Stimulated activated CD8-positive, alpha-beta memory T cell treated with anti-CD3 and anti-CD28 coated beads, Interleukin-2, amount 100 ng/mL, for 1 hour (primary cell): ENCODE results near the gene MCM6.
"Not testable (repeated sequence)": the region's sequence is repeated elsewhere in the genome, so short reads cannot be mapped to it uniquely, and the experiment has no call there.

ENCODE experiments used
- DNase-seq, 2 donors: peaks; one replicate each; pipeline ENCODE4 v3.0.0-alpha.2; 2020; ENCODE audit warnings: low read depth in 2 of 2

Gene MCM6

DNA sequence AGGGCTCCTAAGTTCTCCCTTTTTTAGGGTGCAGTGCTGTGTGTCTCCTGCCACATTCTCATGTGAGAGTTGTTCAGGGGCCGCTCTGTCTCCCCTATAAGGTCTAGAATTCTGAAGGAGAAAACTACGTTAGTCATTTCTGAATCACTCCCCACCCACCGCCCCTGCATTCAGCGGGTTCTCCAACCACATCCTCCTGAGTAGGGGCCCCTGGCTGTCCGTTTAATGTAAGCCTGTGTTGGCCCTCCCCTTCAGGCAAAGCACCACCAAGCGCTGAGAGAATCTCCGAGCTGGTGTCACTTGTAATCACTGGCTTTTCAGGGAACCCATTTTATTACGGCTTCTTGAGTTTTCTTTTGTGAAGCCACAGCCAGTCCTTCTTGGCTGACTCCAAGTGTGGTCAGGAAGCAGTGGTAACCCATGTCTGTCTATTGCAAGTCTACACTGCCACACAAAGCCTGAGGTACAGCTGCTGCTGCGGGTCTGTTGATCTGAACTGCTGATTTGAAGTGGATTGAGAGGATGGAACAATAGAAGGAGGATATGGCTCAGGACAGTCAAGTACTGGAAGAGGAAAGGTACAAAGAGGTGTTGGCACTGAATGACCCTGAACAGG lies 56.1 kb downstream of the MCM6 start:
- peak; percentile 46 to 48 for DNase-seq

DNA sequence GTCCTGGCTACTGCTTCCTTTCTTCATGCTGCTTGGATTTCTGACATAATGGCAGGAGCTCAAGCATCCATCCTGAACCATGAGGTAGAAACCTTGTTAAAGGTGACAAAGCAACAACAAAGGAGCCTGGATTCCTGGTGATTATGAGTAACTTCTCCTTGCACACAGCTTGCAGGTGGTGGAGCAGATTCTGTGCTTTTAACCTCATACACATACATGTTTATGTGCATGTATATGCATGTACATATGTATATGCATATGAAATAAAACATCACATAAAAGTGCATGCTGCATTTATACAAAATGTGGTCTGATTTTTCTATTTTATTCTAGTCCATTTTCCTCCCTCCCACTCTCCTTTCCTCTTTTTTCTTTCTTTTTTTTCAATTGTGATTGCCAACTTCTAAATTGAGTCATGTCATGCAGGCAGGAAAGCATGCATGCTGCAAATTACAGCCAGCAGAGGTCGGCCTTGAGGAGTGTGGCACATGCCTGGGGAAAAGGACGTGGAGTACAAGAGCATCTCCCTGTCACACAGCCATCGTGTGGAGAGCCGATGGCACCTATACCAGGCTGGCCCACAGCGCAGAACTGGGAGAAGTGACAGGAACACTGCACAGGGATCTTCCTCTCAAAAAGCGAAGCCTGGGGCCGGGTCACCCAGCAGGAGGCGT lies 57.2 kb downstream of the MCM6 start:
- DNase-seq = no peak

DNA sequence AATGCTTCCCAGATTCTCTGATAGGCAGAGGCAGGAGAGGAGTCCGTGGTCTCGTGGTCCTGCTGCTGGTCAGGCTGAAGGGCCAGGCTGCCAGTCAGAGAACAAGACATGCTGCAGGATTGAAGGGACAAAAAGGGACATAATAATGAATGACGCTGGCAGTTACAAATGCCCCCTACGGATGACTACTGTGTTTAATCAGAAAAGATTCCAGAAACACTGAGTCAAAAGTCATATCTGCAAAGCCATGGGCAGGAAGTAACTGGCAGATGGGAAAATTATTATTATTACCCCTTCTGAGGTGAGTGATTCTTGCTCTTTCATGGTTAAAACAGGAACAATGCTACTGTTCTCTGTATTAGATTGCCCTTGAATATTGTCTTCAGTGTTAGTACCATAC lies 58.3 kb downstream of the MCM6 start:
- DNase-seq = no peak

DNA sequence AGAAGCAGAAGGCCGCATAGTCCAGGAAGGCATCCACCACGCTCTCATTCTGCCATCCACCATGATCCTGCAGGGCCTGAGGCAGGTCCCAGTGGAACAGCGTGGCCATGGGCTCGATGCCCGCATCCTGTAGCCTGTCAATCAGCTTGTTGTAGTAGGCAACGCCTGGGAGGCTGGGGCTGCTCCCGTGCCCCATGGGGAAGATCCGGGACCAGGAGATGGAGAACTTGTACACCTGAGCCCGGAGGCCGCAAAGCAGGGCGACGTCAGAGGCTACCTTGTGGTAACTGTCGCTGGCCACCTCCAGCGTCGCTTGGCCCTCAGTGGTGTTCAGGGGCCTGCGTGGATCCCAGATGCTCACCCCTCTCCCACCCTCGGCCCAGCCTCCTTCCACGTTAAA lies 58.8 kb downstream of the MCM6 start:
- DNase-seq = no peak

DNA sequence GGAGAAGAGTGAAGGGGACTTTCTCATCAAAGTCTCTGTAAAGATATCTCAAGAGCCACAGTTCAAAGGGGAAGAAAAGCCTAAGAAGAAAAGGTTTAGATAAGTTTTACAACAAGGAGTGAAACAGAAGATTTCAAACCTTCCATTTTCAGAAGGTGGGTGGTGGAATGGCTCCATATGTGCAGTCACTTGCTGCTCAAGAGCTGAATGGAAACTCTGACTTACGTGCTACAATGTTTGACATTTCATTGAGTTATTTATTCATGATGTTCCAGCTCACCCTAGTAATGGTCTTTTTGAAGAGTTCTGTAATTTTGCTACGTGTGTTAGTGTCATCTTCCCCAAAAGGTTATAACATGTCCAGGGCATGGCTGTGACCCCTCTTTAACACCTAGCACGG lies 61.0 kb downstream of the MCM6 start:
- no peak for DNase-seq

DNA sequence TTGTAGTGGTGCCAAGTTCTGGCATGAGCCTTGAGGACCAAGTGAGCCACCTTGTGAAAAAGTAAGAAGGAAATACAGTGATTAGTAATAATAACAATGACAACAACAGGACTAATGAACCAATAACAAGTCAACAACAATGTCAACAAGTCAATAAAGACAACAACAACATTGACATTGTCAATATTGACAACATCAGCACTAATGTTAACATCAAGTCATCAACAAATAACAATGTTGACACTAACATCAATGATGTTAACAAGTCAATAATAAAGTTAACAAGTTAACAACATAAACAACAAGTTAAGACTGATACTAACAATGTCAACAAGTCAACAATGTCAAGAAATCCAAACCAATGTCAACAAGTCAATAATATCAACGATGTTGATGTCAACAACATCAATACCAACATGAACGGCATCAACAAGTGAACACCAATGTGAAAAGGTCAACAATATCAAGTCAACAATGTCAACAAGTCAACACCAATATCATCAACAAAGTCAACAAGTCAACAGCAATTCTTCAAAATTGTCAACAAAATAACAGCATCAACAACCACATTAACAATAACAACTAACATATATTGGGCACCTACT lies 63.2 kb downstream of the MCM6 start:
- no peak for DNase-seq

DNA sequence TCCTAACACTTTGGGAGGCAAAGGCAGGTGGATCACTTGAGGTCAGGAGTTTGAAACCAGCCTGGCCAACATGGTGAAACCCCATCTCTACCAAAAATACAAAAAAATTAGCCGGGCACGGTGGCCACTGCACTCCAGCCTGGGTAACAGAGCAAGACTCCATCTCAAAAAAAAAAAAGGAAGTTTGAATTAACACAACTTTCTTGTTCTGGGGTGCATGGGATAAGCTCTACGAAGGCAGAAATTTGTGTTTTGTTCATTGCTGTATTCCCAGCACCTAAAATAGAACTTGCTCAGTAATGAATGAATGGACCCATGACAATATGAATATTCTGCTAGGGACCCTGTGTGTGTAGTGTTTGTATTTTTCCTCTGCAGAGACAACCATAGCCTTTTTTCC lies 68.4 kb downstream of the MCM6 start:
- not testable (repeated sequence) for DNase-seq

DNA sequence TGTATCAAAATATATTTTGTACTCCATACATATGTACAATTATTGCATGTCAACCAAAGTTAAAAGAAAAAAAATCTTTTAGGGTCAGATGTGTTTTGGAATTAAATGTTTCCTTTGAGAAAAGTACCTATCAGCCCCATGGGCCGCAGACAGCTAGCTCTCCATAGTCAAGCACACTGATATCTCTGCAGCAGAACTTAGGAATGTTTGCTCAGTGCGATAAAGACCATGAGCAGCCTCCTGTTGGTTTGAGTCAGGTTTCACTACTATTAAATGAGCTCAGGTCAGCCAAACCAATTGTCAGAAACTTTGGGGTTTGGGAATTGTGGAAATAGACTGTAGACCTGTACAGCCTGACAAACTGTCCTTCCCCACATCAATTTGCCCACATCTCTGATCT lies 73.0 kb downstream of the MCM6 start:
- DNase-seq = no peak

DNA sequence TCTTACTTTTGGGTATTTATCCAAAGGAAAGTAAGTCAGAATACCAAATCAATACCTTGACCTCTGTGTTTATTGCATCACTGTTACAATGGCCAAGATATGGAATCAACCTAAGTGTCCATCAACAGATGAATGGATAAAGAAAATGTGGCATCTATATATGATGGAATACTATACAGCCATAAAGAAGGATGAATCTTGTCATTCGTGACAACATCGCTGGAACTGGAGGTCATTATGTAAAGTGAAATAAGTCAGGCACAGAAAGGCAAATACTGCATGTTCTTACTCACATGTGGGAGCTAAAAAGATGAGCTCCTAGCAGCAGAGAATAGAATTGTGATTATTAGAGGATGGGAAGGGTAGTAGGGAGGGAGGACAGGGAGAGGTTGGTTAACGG lies 73.9 kb downstream of the MCM6 start:
- no peak for DNase-seq

DNA sequence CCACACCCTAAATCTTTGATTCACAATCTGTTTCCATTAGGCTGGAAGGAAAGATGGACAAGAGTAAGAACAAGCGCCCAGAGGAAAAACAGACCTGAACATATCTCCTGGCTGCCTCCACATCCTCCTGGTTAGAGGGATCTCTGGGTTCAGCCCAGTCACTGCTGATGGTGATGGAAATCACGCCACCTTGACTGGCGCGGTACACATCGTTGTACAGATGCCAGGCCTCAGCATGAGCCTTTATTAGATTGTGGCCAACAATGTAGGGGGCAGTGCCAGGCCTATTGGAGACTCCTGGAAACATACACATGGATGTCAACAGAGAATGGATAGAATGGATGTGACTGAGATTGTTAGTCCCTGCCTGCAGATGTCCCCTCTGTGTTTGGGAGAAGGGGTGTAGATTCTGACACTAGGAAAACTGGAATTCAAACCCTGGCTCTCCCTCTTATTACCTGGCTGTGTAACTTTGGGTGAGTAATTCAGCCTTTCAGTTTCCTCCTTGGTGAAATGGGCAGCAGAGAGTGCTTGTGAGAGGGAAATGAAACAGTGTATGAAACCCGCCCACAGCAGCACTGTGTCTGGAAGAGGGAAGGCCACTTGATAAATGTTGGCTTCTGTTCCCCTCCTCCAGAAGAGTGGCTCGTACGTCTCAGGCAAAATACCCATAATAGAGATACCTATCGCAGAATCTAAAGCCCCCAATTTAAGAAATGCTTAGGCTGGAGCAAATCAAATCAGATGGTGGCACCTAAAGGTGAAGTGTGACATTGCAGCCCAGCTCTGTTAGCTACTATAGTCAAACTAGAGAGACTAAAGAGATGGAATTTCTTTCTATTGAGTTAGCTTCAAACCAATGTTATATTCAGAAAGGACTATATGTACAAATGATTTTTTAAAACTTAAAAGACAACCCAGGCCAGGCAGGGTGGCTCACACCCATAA lies 75.5 kb downstream of the MCM6 start:
- DNase-seq = no peak

DNA sequence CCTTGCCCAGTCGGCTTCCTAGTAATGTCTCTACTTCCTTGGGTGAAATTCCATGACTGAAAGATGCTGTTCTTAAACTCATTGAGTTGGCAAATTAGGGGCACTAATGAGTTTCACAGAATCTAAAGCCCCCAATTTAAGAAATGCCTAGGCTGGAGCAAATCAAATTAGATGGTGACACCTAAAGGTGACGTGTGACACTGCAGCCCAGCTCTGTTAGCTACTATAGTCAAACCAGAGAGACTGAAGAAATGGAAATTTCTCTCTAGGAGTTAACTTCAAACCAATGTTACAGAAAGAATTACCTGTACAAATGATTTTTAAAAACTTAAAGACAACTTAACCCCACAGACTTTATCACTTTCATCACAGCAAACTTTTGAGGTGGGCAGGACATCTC lies 76.5 kb downstream of the MCM6 start:
- no peak for DNase-seq

DNA sequence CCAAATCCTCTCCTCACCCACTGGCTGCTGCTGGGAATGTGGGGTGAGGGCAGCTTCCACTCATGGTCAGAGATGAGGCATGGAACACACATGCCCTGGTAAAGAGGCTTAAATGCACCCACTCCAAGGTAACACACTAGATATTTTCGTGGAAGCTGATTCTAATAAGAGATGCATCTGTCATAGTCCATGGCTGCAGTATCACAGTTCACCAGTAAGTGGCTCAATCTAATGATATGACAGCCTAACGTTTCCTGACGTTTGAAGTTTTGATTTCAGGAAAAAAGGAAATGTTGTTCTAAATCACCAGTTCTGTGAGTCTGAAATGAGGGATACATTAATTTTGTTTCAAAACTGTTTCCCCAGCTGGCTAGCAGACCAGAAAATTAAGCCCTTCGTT lies 77.5 kb downstream of the MCM6 start:
- no peak for DNase-seq

DNA sequence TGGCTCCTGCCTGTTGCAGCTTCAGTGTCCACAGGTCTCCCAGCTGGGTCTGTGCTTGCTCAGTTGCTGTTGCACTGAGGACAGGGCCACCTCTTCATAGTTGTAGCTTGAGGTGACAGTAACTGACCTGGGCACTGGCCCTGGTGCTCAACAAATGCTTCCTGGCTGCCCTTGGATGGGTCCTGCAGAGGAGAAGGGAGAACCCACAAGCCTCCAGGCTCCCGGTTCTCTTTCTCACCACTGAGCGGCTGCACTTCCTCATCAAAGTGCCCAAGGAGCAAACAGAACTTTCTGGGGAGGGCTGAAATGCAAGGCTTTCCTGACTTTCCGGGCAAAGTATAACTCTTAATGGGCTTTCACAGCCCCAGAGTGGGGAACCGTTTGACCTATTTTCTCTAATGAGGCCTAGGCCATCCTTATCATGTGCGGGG lies 78.0 kb downstream of the MCM6 start:
- DNase-seq = no peak

DNA sequence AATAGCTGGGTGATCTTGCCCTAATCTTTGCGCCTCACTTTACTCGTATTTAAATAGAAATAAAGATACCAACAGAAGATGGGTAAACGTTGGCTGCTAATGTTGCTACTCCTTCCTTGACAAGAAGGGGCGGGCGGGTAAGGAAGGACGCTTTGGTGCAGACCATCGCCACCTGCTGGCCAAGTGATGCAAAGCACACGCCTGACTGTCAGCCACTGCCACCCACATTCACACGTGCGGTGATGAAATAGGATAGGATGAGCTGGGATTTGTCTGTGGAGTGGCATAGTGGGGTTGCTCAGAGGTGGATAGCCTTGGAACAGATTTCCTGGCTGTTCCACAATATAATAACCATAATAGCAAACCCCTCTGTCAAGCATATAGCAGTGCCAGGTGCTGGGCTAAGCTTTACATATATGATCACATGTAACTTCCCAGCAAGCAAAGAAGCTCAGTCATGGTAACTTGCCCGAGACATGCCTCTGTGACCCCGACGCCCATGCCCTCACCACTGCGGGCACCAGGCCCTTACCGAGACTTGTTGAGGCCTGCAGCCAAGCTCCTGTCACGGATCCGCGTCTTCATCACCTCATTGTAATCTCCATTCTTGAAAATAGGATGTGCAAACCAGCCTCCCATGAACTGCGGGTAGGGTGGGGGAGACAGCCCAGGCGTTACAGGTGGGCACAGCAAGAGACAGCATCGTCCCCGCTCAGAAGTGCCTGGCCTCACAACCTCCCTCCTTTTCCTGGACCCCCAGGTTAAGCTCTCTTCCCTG lies 78.6 kb downstream of the MCM6 start:
- peak; percentile 51 to 60 for DNase-seq

DNA sequence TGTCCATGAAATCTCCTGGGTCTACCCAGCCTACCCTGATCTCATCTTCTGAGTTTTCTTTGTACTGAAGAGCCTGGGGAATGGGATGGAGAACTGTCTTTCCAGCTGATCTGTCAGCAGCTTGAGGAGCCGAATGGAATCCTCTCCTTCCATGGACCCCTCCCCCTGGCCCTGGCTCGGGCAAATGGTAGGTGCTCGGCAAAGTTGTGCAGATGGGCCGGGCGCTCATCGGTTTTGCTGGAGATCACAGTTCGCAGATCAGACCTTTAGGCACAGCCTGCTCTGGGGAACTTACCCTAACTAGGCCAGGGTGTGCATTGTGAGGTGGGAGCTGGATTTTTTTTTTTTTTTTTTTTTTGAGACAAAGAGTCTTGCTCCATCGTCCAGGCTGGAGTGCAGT lies 79.6 kb downstream of the MCM6 start:
- no peak for DNase-seq

DNA sequence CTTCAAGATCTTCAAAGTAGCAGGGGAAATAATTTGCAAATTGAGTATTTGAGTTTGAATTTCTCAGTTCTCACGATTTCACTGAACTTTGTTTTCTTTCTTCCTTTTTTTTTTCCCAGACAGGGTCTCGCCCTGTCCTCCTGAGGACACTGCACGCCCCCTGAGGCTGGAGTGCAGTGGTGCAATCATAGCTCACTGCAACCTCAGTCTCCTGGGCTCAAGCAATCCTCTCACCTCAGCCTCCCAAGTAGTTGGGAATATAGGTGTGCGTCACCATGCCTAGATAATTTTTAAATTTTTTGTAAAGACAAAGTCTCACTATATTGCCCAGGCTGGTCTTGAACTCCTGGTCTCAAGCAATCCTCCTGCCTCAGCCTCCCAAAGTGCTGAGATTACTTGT lies 80.6 kb downstream of the MCM6 start:
- DNase-seq = not testable (repeated sequence)

DNA sequence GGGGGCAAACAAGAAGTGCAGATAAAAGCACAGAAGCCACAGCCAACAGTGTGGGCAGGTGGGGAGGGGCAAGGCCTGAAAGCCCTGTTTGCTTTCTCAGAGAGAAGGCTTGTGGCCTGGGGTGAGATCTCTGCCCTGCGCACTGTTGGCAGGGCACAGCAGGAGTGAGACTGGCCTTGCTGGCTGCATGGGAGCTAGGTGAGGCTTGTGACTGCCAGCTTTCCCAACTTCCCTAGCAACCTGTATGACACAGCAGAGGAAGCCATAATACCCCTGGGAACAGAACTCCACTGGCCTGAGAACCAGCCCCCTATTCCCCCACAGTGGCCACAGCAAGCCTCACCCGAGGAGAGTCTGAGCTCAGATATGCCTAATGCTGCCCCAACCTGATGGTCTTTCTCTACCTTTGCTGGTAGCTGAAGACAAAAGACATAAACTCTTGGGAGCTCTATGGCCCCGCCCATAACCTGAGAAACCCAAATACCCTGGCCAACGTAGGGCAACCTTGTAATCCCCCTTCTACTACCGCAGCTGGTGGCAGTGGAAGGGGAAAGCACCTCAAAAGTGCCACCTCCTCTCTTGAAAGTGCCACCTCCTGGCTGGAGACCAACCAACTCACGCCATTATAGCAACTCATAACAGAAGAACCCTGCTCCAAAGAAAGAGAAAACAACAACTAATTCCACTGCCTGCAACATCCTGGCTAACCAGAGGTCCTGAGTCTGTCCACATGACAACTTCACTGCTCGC lies 83.7 kb downstream of the MCM6 start:
- DNase-seq = no peak

DNA sequence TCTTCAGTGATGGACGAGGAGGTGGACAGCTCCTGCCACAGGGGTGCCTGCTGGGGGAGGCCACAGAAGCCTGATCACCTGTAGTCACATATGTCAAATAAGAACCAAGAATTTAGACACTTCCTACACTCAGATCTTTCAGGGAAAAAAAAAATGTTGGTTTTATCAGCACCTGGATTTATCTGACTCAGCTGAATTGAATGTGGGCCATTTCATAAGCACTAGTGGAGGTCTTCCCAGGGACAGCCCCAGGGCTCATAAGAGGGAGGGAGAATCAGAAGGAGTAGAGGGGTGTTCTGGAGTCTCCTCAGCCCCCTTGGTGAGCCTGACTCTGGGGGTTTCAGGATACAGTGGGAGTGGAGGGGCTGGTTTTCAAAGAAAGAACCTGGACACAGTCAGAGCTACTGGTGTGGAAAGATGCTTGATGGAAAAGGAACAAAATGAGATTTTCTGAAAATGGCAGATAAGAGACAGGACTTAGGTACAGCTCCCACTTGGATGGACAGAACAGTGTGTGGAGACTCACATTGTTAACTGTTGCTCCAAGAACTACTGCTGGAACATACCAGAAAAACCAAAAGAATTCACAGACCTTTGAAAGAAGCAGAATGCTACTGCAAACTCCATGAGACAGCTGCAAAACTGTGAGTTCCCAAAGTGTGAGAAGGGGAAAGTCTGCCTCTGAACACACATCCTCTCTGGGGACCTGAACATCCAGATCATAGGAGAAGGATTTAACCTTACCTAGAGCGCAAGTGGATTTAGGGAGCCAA lies 84.6 kb downstream of the MCM6 start:
- DNase-seq = no peak

DNA sequence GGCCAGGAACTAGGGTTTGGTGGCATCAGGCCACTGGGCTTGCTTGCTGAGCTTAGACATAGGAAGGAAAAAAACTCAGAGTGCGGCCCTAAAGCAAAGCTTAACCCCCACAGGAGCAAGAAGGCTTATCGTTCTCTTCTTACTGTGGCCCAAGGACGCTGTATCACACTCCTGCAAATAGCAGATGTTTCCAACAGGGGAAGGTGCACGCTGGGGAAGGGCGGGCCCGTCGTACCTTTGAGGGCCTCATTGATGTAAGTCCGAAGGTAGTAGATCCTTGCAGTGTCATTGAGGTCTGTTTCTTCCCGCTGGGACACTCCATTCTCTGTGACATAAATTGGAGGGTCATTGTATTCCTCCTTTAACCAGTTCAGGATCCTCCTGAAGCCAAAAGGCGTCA lies 85.8 kb downstream of the MCM6 start:
- DNase-seq = no peak
